ENCODE measurements around the gene PHLDA2.
A peak's percentile ranks its signal among the peaks of the same experiment; 100 is the strongest.

The PHLDA2 gene, protein sequence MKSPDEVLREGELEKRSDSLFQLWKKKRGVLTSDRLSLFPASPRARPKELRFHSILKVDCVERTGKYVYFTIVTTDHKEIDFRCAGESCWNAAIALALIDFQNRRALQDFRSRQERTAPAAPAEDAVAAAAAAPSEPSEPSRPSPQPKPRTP

DNA sequence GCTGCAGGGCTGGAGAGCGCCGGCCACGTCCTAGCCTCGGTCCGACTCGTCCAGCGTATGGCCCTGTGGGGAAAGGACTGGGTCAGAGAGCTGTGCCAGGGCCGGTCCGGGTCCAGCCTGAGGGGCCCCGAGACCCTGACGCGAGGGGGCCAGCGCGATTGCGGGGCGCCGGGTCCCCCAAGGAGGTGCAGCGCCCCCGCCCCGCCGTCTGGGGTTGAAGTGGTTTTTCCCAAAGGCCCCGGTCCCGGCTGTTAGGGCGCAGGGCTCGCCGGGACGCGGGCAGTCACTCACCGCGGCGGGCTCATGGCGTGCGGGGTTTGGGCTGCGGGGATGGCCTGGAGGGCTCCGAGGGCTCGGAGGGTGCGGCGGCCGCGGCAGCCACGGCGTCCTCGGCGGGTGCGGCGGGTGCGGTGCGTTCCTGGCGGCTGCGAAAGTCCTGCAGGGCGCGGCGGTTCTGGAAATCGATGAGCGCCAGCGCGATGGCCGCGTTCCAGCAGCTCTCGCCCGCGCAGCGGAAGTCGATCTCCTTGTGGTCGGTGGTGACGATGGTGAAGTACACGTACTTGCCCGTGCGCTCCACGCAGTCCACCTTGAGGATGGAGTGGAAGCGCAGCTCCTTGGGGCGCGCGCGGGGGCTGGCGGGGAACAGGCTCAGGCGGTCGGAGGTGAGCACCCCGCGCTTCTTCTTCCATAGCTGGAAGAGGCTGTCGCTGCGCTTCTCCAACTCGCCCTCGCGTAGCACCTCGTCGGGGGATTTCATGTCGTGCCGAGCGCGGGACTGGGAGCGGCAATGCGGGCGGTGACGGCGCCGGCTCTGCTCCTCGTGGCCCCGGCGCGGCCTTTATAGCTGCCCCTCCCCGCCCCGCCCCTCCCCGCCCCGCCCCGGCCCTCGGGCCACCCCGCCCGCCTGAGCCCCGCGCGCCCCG lies at the start of gene PHLDA2:
PHLDA2 (minus strand) TSS at position 816 of the 926 bp plus-strand sequence; CDS start at position 760, 56 bp downstream.
- peak in 2 of 42 donors; percentile 41 to 46 for DNase-seq
- intact Hi-C loops (cut with DNase I) = no loop called here

GRCh38 chr11:2977113-2977512 lies 47.9 kb upstream of the PHLDA2 start:
- intact Hi-C loops (cut with DNase I) = loop anchor here (5.0 kb wide), 1 partner anchor 45 kb away; no protein-coding TSS in a partner anchor
- DNase-seq = no peak

DNA sequence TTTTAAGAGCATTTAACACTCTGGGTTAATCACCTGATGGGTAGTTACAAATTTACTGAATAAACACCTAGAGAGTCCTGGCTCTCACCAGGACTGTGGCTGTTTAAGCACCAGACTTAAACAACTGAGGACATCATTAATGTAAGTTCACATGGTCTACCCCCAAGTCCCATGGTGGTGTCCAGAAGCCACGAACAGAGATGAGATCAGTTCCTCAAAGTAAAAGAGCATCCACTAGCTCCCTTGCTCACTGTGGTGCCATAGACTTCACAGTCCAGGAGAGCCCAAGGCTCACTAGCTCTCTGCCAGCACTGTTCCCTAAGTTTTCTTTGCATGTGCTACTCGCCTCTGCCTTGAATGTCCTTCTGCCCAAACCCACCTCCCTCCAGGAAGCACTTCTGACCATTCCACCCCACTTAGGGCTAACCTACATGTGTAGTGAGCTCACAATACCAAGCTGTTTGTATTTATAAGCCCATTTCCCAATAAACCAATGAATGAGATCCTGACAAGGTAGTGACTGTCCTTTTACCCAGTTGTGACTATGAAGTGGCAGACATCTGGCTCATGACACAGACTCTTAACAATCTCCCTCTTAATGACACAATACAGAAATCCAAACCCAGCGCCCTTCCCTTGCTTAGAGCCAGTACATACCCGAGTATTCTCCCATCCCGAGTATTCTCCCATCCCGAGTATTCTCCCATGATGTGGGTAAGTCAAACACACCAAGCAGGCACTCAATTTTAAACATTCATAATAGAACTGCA lies 47.3 kb upstream of the PHLDA2 start:
- intact Hi-C loops (cut with DNase I) = loop anchor here (5.0 kb wide), 1 partner anchor 46 kb away; no protein-coding TSS in a partner anchor
- no peak for DNase-seq

GRCh38 chr11:2975594-2975993 lies 46.4 kb upstream of the PHLDA2 start:
- intact Hi-C loops (cut with DNase I) = loop anchor here (5.0 kb wide), 1 partner anchor 47 kb away; no protein-coding TSS in a partner anchor
- peak in 38 of 42 donors; percentile 29 to 85 (median 60) for DNase-seq

GRCh38 chr11:2974272-2974671 lies 45.1 kb upstream of the PHLDA2 start:
- intact Hi-C loops (cut with DNase I) = no loop called here
- DNase-seq = no peak

- peak in 1 of 42 donors; percentile 62 for DNase-seq
- intact Hi-C loops (cut with DNase I) = no loop called here
Measured at GRCh38 chr11:2968341-2968900, 39.2 kb upstream of the PHLDA2 start.

DNA sequence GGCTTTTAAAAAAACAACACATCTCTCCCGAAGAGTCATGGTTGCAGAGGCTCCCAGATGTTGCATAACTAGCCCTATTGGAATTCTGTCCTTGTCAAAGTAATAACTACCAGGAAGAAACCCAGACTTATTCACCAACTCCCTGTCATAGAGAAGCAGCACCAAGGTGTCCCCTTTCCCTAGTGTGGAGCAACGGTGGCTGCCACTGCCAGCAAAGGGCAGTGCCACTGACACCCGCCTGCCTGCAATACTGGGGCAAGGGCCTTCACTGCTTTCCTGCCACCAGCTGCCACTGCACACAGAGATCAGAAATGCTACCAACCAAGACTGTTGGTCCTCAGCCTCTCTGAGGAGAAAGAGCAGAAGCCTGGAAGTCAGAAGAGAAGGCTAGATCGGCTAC lies 35.6 kb upstream of the PHLDA2 start:
- intact Hi-C loops (cut with DNase I) = no loop called here
- no peak for DNase-seq

- intact Hi-C loops (cut with DNase I) = no loop called here
- DNase-seq = no peak
Measured at GRCh38 chr11:2963761-2964160, 34.5 kb upstream of the PHLDA2 start.

DNA sequence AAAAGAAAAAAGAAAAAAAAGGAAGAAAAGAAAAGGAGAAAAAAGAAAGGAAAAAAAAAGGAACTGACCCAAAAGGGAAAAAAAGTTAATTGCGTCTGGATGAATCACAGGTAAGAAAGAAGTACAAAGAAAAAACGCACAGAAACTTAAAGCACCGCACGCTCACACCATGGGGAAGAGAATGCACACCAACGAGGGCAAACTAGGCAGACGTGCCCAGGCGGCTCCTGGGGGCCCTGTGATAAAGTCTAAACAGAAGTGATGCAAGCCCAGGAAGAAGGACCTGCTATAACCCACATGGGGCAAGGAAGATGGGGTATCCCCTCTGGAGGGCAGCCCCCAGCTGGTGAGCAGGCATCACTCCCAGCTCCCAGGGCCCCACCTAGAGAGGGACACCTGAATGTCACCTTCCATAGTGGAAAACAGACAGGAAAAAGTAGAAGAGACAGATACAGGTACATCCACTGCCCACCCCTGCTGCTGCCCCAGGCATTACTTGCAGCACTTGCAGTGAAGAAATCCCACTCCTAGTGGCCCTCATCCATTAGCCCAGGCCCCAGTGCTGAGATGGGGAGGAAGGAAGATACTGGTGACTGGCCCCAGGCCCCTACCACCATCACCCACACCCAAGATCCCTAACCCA lies 34.0 kb upstream of the PHLDA2 start:
- DNase-seq = no peak
- intact Hi-C loops (cut with DNase I) = no loop called here

- DNase-seq = no peak
- intact Hi-C loops (cut with DNase I) = no loop called here
Measured at GRCh38 chr11:2961080-2961479, 31.9 kb upstream of the PHLDA2 start.

GRCh38 chr11:2960139-2960538 lies 30.9 kb upstream of the PHLDA2 start:
- intact Hi-C loops (cut with DNase I) = no loop called here
- no peak for DNase-seq

- no peak for DNase-seq
- intact Hi-C loops (cut with DNase I) = no loop called here
Measured at GRCh38 chr11:2958251-2958650, 29.0 kb upstream of the PHLDA2 start.

GRCh38 chr11:2955906-2956476 lies 26.8 kb upstream of the PHLDA2 start:
- intact Hi-C loops (cut with DNase I) = no loop called here
- DNase-seq = no peak

- no peak for DNase-seq
- intact Hi-C loops (cut with DNase I) = no loop called here
Measured at GRCh38 chr11:2954263-2954662, 25.0 kb upstream of the PHLDA2 start.

GRCh38 chr11:2952290-2952689 lies 23.1 kb upstream of the PHLDA2 start:
- intact Hi-C loops (cut with DNase I) = no loop called here
- DNase-seq = no peak

- DNase-seq = no peak
- intact Hi-C loops (cut with DNase I) = no loop called here
Measured at GRCh38 chr11:2951231-2952110, 22.3 kb upstream of the PHLDA2 start.

DNA sequence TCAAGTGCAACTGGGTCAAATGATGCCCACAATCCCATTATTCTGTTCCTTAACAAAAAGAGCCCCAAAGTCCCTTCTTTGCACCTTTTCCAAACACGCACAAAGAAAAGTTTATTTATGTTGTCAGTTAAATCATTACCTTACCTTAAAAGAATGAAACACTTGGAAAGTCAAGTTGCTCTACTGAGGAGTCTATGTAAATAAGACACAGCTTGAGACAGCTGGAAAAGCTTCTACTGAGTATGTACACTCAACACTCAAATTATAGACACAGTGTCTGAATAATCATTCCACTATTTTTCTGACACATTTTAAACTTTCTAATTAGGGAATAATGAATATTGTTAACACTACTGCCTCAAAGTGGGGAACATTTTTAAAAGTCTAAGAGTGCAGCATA lies 21.6 kb upstream of the PHLDA2 start:
- intact Hi-C loops (cut with DNase I) = no loop called here
- no peak for DNase-seq

GRCh38 chr11:2949920-2950319 lies 20.7 kb upstream of the PHLDA2 start:
- intact Hi-C loops (cut with DNase I) = no loop called here
- no peak for DNase-seq
